ENCODE measurements around the gene TMEM81.

DNA sequence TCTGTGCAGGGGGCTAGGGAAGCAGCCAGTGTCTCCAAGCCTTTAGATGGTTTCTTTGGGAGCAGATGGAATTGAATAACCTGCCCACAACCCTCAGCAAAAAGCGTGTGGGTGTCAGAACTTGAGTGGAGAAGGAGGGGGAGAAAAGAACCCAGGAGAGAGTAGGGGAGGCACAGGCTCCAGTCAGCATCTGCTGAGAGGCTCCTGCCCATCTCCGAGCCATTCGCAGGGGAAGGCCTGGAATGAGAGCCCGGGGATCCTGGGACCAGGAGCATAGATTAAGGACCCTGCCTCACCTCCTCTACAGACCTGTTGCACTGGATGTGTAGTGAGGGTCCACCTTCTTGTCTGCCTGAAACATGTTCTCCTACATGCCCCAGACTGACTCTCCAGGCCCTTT lies 16.3 kb downstream of the TMEM81 start:
- TF ChIP-seq, protein P1, sequence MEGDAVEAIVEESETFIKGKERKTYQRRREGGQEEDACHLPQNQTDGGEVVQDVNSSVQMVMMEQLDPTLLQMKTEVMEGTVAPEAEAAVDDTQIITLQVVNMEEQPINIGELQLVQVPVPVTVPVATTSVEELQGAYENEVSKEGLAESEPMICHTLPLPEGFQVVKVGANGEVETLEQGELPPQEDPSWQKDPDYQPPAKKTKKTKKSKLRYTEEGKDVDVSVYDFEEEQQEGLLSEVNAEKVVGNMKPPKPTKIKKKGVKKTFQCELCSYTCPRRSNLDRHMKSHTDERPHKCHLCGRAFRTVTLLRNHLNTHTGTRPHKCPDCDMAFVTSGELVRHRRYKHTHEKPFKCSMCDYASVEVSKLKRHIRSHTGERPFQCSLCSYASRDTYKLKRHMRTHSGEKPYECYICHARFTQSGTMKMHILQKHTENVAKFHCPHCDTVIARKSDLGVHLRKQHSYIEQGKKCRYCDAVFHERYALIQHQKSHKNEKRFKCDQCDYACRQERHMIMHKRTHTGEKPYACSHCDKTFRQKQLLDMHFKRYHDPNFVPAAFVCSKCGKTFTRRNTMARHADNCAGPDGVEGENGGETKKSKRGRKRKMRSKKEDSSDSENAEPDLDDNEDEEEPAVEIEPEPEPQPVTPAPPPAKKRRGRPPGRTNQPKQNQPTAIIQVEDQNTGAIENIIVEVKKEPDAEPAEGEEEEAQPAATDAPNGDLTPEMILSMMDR (IDR thresholded peaks at IDR 0.05; ENCODE audit: low read depth, low read length): no peak
- no peak for TF ChIP-seq EZH2phosphoT487 (IDR thresholded peaks at IDR 0.05; ENCODE audit: low read depth)

Data from OCI-LY3 (cell line).